Gastrocnemius medialis (tissue), 4 donors: ENCODE data around the gene OBSCN.

ENCODE experiments used
- POLR2A ChIP-seq, 2 donors: fragments of 450-650 bp; IDR thresholded peaks; one replicate each; pipeline ENCODE4 v1.6.1; 2017; ENCODE audit warnings: antibody characterized with exemption in 2 of 2, mild to moderate bottlenecking in 2 of 2, moderate library complexity in 2 of 2
- TF ChIP-seq, protein P1 (sequence below), 5 experiments: fragments of 450-650 bp in 3 of 5; fragments of 200-600 bp in 2 of 5; sonication (generic) in 2 of 5; IDR thresholded peaks in 4 of 5; conservative IDR thresholded peaks in 1 of 5; 1 replicate in 4 of 5; 2 replicates in 1 of 5; pipeline ENCODE4 v1.5.1; 2016 to 2019; ENCODE audit warnings: antibody characterized with exemption in 5 of 5, mild to moderate bottlenecking in 3 of 5, moderate library complexity in 3 of 5

DNA sequence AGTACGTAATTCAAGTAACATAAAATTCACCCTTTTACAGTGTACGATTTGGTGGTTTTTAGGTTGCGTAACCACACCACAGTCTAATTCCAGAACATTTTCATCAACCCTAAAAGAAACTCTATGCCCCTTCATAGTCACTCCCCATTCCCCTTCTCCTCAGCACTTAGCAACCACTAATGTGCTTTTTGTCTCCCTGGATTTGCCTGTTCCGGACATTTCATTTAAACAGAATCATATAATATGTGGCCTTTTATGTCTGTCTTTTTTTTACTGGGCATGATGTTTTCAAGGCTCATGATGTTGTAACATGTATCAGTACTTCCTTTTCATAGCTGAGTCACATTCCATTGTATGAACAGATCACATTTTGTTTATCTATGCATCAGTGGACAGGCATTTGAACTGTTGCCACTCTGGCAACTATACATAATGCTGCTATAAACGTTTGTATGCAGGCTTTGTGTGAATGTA, 20.8 kb downstream of the OBSCN start:
- TF ChIP-seq, protein P1, sequence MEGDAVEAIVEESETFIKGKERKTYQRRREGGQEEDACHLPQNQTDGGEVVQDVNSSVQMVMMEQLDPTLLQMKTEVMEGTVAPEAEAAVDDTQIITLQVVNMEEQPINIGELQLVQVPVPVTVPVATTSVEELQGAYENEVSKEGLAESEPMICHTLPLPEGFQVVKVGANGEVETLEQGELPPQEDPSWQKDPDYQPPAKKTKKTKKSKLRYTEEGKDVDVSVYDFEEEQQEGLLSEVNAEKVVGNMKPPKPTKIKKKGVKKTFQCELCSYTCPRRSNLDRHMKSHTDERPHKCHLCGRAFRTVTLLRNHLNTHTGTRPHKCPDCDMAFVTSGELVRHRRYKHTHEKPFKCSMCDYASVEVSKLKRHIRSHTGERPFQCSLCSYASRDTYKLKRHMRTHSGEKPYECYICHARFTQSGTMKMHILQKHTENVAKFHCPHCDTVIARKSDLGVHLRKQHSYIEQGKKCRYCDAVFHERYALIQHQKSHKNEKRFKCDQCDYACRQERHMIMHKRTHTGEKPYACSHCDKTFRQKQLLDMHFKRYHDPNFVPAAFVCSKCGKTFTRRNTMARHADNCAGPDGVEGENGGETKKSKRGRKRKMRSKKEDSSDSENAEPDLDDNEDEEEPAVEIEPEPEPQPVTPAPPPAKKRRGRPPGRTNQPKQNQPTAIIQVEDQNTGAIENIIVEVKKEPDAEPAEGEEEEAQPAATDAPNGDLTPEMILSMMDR (IDR thresholded peaks at IDR 0.05 in 4 of 5, conservative IDR thresholded peaks at IDR 0.05 in 1 of 5): no peak
- no peak for TF ChIP-seq POLR2A (IDR thresholded peaks at IDR 0.05)
